Activated T-helper 1 cell treated with anti-CD3 and anti-CD28 coated beads, Interleukin-12 subunit alpha, Interleukin-12 subunit beta, Interleukin-2, Interleukin-4 antibody, amounts not matched to agents 30 ng/mL and 10 ng/mL and 1 ng/mL, durations not matched to agents 14 hours and 24 hours and 36 hours (primary cell): ENCODE results near the gene SLC41A3. TPM values are rescaled to one million over a fixed set of nuclear protein-coding genes. Genes with fewer than 3 reads are reported as not detected.
"Not testable (repeated sequence)": the region's sequence is repeated elsewhere in the genome, so short reads cannot be mapped to it uniquely, and the experiment has no call there.

ENCODE experiments used
- DNase-seq: peaks from one replicate; pipeline ENCODE4 v3.0.0; 2021; ENCODE audit warnings: low spot score
- H3K27ac Mint-ChIP-seq: one replicate; pipeline ENCODE4 v1.8.0; 2021; ENCODE audit warnings: mild to moderate bottlenecking, mixed read lengths
- H3K27me3 Mint-ChIP-seq: one replicate; pipeline ENCODE4 v1.8.0; 2022; ENCODE audit warnings: mild to moderate bottlenecking, moderate library complexity, mixed read lengths; ENCODE audit not compliant: insufficient read depth
- H3K36me3 Mint-ChIP-seq: one replicate; pipeline ENCODE4 v1.8.0; 2021; ENCODE audit warnings: low read depth, mixed read lengths
- H3K4me1 Mint-ChIP-seq: one replicate; pipeline ENCODE4 v1.8.0; 2021; ENCODE audit warnings: low read depth, mixed read lengths
- H3K4me3 Mint-ChIP-seq: one replicate; pipeline ENCODE4 v1.8.0; 2021; ENCODE audit warnings: mild to moderate bottlenecking, moderate library complexity, mixed read lengths
- H3K9me3 Mint-ChIP-seq: one replicate; pipeline ENCODE4 v1.8.0; 2021; ENCODE audit warnings: mixed read lengths
- intact Hi-C: fragments of 100-400 bp; cut with micrococcal nuclease; formaldehyde crosslinking; loops from one replicate; pipeline ENCODE4 v1.15.1; 2024
- total RNA-seq: library from RNA; stranded (reverse); gene quantifications from 2 replicates; pipeline ENCODE4 v1.2.3, GENCODE V29; 2022

Gene SLC41A3
- total RNA-seq, 1 donor from 2014 or later, result 23.4 TPM

- Mint-ChIP-seq H3K4me3 (no peak overlapping the region), H3K36me3 (no peaks in the 10 kb centered on the region), H3K27me3 (peaks cover 8% of the 10 kb centered on the region), H3K9me3 (no peaks in the 10 kb centered on the region), H3K4me1 (no peaks in the 10 kb centered on the region), H3K27ac (no peak overlapping the region)
- intact Hi-C loops, result no loop called here
- no peak for DNase-seq
Measured at GRCh38 chr3:125960456-125961288, 123.3 kb downstream of the SLC41A3 start.

DNA sequence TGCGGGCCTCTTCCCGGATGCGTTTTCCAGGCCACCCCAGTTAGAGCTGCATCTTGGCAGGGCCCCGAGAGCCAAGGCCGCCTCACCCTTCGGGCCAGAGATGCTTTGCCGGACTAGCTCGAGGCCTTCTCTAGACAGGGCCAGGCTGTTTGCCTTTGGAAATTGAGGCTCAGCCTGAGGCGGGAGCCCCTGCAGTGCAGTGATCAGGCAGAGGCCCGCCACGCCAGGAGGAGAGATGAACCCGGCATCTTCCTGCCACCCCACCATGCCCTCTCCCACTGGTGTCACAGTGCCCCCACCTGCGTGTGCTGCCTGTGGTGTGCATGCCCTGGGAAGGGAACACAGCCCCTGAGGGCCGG is 123.9 kb downstream of the SLC41A3 start:
- no peaks in the 10 kb centered on the region for H3K36me3 Mint-ChIP-seq
- no peaks in the 10 kb centered on the region for H3K9me3 Mint-ChIP-seq
- no peak for DNase-seq
- no peak overlapping the region for H3K27ac Mint-ChIP-seq
- intact Hi-C loops, result no loop called here
- H3K4me1 Mint-ChIP-seq, result no peaks in the 10 kb centered on the region
- peaks cover 8% of the 10 kb centered on the region for H3K27me3 Mint-ChIP-seq
- no peak overlapping the region for H3K4me3 Mint-ChIP-seq

- no peak for DNase-seq
- peaks cover 8% of the 10 kb centered on the region for H3K27me3 Mint-ChIP-seq
- H3K4me1 Mint-ChIP-seq, result no peaks in the 10 kb centered on the region
- no peaks in the 10 kb centered on the region for H3K9me3 Mint-ChIP-seq
- H3K27ac Mint-ChIP-seq, result no peak overlapping the region
- intact Hi-C loops, result no loop called here
- H3K4me3 Mint-ChIP-seq, result no peak overlapping the region
- H3K36me3 Mint-ChIP-seq, result no peaks in the 10 kb centered on the region
Measured at GRCh38 chr3:125959317-125960065, 124.4 kb downstream of the SLC41A3 start.

DNA sequence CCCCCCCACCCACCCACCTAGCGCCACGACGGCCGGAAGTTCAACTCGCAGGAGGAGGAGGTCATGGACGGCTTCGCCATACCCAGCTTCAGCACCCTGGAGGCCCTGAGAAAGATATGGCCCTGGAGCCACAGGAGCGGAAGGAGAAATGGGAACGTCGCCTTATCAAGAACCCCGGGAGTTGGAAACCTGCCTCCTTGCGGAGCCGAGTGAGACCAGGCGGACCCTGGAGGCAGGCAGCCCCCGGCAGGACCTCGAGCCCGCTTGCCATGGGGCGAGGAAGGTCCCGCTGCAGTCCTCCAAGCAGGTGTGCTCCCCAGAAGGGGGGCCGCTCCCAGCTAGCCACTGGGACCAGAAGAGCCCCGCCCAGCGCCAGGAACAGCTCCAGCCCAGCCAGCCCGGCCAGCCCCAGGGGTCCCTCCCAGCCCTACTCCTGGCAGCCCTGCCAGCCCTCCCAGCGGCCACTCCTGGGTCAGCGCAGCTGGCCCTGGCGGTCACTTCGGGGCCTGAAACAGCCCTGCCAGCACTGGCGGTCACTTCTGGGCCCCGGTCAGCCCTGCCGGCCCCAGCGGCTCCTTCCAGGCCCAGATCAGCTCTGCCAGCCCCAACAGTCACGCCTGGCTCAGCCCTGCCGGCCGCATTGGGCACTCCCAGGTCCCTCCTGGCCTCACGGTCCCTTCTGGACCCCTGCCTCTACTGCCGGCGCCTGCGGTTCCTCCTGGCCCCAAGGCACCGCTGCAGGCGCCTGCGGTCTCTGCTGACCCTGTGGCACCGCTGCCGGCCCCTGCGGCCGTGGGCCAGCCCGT is 125.2 kb downstream of the SLC41A3 start:
- Mint-ChIP-seq H3K4me3 (no peak overlapping the region), H3K27ac (no peak overlapping the region), H3K4me1 (no peaks in the 10 kb centered on the region), H3K9me3 (no peaks in the 10 kb centered on the region), H3K36me3 (no peaks in the 10 kb centered on the region), H3K27me3 (peaks cover 8% of the 10 kb centered on the region)
- no peak for DNase-seq
- intact Hi-C loops, result no loop called here

DNA sequence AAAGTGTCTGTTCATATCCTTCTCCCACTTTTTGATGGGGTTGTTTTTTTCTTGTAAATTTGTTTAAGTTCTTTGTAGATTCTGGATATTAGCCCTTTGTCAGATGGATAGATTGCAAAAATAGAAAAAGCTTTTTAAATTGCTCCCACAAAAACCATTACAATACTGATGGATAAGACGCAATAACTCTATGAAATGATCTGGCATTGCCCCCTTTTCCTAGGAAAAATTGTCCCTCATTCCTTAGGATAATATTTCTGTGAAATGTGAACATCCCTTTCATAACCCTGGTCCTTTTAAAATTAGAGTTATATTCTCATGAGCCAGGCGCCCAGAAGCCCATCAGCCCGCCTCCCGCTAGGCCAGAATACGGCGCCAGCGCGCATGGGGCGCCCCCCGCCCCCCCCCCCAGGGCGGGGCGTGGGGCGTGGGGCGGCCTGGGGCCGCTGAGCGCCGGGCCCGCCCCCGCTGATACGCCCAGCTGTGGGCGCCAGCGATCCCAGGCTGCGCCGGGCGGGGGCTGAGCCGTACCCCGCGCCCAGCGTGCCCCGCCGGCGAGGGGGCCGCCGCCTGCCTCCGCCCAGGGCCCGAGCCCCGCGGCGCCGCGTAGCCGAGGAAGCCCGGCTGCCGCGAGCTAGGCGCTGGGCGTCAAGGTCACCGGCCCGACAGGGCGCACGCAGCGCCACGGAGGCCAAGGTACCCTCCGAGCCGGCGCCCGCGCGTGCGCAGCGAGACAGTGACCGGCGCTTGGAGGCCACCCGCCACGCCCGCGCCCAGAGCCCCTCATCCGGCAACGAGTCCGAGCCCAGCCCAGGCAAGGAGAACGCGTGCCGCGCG is 126.0 kb downstream of the SLC41A3 start:
- DNase-seq, result no peak
- intact Hi-C loops, result no loop called here
- Mint-ChIP-seq H3K4me1 (no peaks in the 10 kb centered on the region), H3K36me3 (no peaks in the 10 kb centered on the region), H3K27me3 (peaks cover 8% of the 10 kb centered on the region), H3K27ac (no peak overlapping the region), H3K4me3 (no peak overlapping the region), H3K9me3 (no peaks in the 10 kb centered on the region)

- H3K4me3 Mint-ChIP-seq, DNase-seq, H3K27ac Mint-ChIP-seq, H3K4me1 Mint-ChIP-seq, H3K36me3 Mint-ChIP-seq, H3K9me3 Mint-ChIP-seq, H3K27me3 Mint-ChIP-seq, intact Hi-C loops: not testable (repeated sequence)
Measured at GRCh38 chr3:125957020-125957419, 126.9 kb downstream of the SLC41A3 start.

Other genes starting within 250 kb of the SLC41A3 start
- gene ROPN1B, start 114.9 kb downstream of the SLC41A3 start, total RNA-seq, result not detected in 2 replicates
- gene ALDH1L1, start 96.5 kb upstream of the SLC41A3 start, total RNA-seq, result not detected in 2 replicates